Measurements from ENCODE around the gene TMEM223. TPM values are rescaled to one million over a fixed set of nuclear protein-coding genes. Genes with fewer than 3 reads are reported as not detected.

Gene TMEM223
- total RNA-seq, 4 donors from 2014 or later, result 10.1 to 42.1 (median 29.6) TPM

DNA sequence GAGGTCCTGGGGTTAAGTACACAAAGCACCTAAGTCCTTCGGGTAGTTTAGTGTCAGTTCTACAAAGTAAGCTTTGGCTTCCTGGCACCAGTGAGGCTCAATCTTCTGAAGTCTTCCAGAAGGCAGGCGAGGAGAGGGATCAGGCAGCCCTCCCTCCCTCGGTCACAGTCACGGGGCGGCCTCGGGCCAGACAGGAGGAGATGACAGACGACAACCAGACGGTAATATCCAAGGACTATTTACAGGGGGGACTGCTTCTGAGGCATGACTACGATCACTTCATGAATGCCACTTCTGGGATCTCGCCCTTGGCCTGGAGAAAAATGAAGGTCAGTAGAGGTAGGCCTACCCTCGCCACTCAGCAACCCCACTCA is 383 bp upstream of the TMEM223 start:
- peak overlapping the region in 3 of 4 donors; percentile 75 to 92 (median 87) for H3K4me3 ChIP-seq
- H3K27ac ChIP-seq, result peak overlapping the region; percentile 87 to 92 (median 90)
- peaks cover 15 to 44% (median 35%) of the 10 kb centered on the region in 4 donors for H3K4me1 ChIP-seq
- peak; percentile 29 for DNase-seq
- no peaks in the 10 kb centered on the region for H3K27me3 ChIP-seq
- in situ Hi-C loops (cut with MboI; ENCODE audit: low pct_ligation_motif_present in 1 of 4, low pct_unique_long_range_greater_than_20kb in 1 of 4, low sequenced_read_pairs in 3 of 4) (no loop called here), intact Hi-C loops (cut with DNase I; ENCODE audit: low total_unique reads) (no loop called here)
- H3K9me3 ChIP-seq, result no peaks in the 10 kb centered on the region
- 0 to 37% methylated on average over 1 to 10 of the region's 11 CpGs for WGBS, 2 donors (ENCODE audit: low coverage in 1 of 2)
- H3K36me3 ChIP-seq, result peaks cover 0 to 47% (median 19%) of the 10 kb centered on the region in 4 donors
- TF ChIP-seq, protein P1, sequence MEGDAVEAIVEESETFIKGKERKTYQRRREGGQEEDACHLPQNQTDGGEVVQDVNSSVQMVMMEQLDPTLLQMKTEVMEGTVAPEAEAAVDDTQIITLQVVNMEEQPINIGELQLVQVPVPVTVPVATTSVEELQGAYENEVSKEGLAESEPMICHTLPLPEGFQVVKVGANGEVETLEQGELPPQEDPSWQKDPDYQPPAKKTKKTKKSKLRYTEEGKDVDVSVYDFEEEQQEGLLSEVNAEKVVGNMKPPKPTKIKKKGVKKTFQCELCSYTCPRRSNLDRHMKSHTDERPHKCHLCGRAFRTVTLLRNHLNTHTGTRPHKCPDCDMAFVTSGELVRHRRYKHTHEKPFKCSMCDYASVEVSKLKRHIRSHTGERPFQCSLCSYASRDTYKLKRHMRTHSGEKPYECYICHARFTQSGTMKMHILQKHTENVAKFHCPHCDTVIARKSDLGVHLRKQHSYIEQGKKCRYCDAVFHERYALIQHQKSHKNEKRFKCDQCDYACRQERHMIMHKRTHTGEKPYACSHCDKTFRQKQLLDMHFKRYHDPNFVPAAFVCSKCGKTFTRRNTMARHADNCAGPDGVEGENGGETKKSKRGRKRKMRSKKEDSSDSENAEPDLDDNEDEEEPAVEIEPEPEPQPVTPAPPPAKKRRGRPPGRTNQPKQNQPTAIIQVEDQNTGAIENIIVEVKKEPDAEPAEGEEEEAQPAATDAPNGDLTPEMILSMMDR (IDR thresholded peaks at IDR 0.05), result no peak
- TF ChIP-seq POLR2AphosphoS5 (IDR thresholded peaks at IDR 0.05), result no peak
- no peak for TF ChIP-seq POLR2A (IDR thresholded peaks at IDR 0.05)
- TF ChIP-seq EP300 (IDR thresholded peaks at IDR 0.05; ENCODE audit: low read depth), result no peak

DNA sequence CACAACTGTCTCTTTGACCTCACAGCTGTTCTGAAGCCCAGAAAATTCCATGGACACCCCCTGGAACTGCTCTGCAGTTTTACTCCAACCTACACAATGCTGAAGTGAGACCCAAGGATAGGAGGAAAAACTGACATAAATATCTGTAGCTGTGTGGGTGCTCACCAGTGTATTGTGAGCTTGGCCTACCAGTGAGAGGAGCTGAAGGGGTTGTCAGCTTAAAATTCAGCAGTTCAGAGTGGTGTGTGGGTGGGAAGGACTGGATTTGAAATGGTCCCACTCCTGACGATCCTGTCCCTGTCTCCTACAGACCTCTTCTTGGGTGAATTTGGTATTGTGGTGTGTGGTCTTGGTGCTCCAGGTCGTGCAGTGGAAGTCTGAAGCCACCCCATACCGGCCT is 2.2 kb downstream of the TMEM223 start:
- DNase-seq, result no peak
- Histone ChIP-seq H3K27me3 (no peaks in the 10 kb centered on the region), H3K36me3 (peaks cover 0 to 23% (median 5%) of the 10 kb centered on the region in 4 donors), H3K27ac (no peak overlapping the region), H3K4me3 (no peak overlapping the region), H3K4me1 (peaks cover 24 to 53% (median 43%) of the 10 kb centered on the region in 4 donors), H3K9me3 (no peaks in the 10 kb centered on the region)
- TF ChIP-seq POLR2A (IDR thresholded peaks at IDR 0.05) (no peak), EP300 (IDR thresholded peaks at IDR 0.05; ENCODE audit: low read depth) (no peak), POLR2AphosphoS5 (IDR thresholded peaks at IDR 0.05) (no peak)
- TF ChIP-seq, protein P1 (IDR thresholded peaks at IDR 0.05), result no peak
- intact Hi-C loops (cut with DNase I; ENCODE audit: low total_unique reads), result no loop called here
- WGBS, 2 donors (ENCODE audit: low coverage in 1 of 2), result 64% methylated on average over 3 of the region's 3 CpGs; no CpG with 5 or more reads in 1 of the 2 donors
- in situ Hi-C loops (cut with MboI; ENCODE audit: low pct_ligation_motif_present in 1 of 4, low pct_unique_long_range_greater_than_20kb in 1 of 4, low sequenced_read_pairs in 3 of 4), result loop anchor here in 3 of 4 donors (5.0 to 10.0 kb wide), 2 partner anchors 73 to 75 kb away; no protein-coding TSS in a partner anchor

DNA sequence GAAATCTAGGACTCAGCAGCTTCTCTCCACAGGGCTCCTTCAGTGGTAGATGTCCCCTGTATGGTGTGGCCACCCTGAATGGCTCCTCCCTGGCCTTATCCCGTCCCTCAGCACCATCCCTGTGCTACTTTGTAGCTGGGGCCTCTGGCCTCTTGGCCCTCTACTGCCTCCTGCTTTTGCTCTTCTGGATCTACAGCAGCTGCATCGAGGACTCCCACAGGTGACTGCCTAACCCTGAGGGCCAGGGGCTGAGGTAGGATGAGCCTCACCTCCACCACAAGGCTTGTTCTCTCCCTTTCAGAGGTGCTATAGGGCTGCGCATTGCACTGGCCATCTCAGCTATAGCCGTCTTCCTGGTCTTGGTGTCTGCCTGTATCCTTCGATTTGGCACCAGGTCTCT is 2.8 kb downstream of the TMEM223 start:
- Histone ChIP-seq H3K27ac (peak overlapping the region in 3 of 4 donors; percentile 96 to 100 (median 98)), H3K4me1 (peaks cover 24 to 53% (median 43%) of the 10 kb centered on the region in 4 donors), H3K36me3 (peaks cover 0 to 20% (median 2%) of the 10 kb centered on the region in 4 donors), H3K4me3 (no peak overlapping the region), H3K27me3 (no peaks in the 10 kb centered on the region), H3K9me3 (no peaks in the 10 kb centered on the region)
- in situ Hi-C loops (cut with MboI; ENCODE audit: low pct_ligation_motif_present in 1 of 4, low pct_unique_long_range_greater_than_20kb in 1 of 4, low sequenced_read_pairs in 3 of 4), result loop anchor here in 3 of 4 donors (5.0 to 10.0 kb wide), 2 partner anchors 73 to 76 kb away; no protein-coding TSS in a partner anchor
- TF ChIP-seq POLR2AphosphoS5 (IDR thresholded peaks at IDR 0.05) (no peak), POLR2A (IDR thresholded peaks at IDR 0.05) (no peak), EP300 (IDR thresholded peaks at IDR 0.05; ENCODE audit: low read depth) (no peak)
- TF ChIP-seq, protein P1 (IDR thresholded peaks at IDR 0.05), result no peak
- intact Hi-C loops (cut with DNase I; ENCODE audit: low total_unique reads), result no loop called here
- DNase-seq, result no peak
- 50 to 77% methylated on average over 2 to 5 of the region's 5 CpGs for WGBS, 2 donors (ENCODE audit: low coverage in 1 of 2)

DNA sequence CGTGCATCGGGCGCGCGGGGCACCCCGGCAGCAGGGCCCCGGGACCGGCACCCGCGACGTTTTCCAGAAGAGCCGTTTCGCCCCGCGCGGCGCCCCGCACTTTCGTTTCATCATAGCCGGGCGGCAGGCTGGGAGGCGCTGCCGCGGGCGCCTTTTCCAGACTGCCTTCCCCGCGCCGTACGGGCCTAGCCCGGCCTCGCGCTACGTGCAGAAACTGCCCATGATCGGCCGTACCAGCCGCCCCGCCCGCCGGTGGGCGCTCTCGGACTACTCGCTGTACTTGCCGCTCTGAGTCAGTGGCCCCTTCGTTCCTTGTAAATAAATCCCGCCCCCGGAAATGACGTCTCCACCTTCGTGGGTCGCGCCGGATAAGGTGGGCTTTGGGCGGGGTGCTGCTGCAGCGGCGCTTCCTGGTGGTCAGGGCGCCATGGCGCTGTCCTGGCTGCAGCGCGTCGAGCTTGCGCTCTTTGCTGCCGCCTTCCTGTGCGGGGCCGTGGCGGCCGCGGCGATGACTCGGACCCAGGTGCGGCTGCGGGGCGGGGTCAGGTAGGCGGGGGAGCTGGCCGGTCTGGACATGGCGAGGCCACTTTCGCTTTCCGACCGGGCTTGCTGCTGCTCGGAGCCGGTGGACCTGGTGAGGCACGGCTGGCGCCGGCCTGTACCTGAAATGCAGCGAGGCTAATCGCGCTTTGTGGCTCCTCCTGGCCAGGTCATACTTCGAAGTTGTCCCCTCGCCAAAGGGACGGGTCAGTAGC is 4.6 kb downstream of the TMEM223 start, which contains the start of gene TMEM179B:
Gene TMEM179B (plus strand): TSS at position 398 of the 755 bp plus-strand sequence. CDS start 30 bp downstream, at position 428.
- 0% methylated on average over 67 of the region's 88 CpGs; no CpG with 5 or more reads in 1 of the 2 donors for WGBS, 2 donors (ENCODE audit: low coverage in 1 of 2)
- intact Hi-C loops (cut with DNase I; ENCODE audit: low total_unique reads), result loop anchor here (2.0 kb wide), 1 partner anchor 78 kb away; no protein-coding TSS in a partner anchor
- Histone ChIP-seq H3K9me3 (no peaks in the 10 kb centered on the region), H3K4me3 (peak within 1 kb of the TSS; percentile 71 to 100 (median 96)), H3K27ac (peak within 1 kb of the TSS; percentile 96 to 100 (median 99)), H3K4me1 (peaks cover 19 to 47% (median 37%) of the 10 kb centered on the region in 4 donors), H3K27me3 (no peaks in the 10 kb centered on the region), H3K36me3 (peaks cover 0 to 9% (median 1%) of the 10 kb centered on the region in 4 donors)
- TF ChIP-seq POLR2A (IDR thresholded peaks at IDR 0.05) (peak; percentile 99), EP300 (IDR thresholded peaks at IDR 0.05; ENCODE audit: low read depth) (no peak), POLR2AphosphoS5 (IDR thresholded peaks at IDR 0.05) (peak; percentile 99 to 100 (median 100))
- TF ChIP-seq, protein P1 (IDR thresholded peaks at IDR 0.05), result peak in 4 of 5 experiments; percentile 6 to 51 (median 34)
- in situ Hi-C loops (cut with MboI; ENCODE audit: low pct_ligation_motif_present in 1 of 4, low pct_unique_long_range_greater_than_20kb in 1 of 4, low sequenced_read_pairs in 3 of 4), result loop anchor here in 3 of 4 donors (5.0 to 10.0 kb wide), 2 partner anchors 75 to 78 kb away; no protein-coding TSS in a partner anchor
- peak; percentile 99 for DNase-seq
